Ramos (cell line): ENCODE measurements around the gene ACADS.

Source experiments
- in situ Hi-C: fragments of 300-500 bp; cut with MboI; formaldehyde crosslinking; loops from one replicate; pipeline ENCODE4 v1.14.3; 2022; ENCODE audit warnings: low sequenced_read_pairs; ENCODE audit not compliant: unreplicated experiment

Gene ACADS, protein sequence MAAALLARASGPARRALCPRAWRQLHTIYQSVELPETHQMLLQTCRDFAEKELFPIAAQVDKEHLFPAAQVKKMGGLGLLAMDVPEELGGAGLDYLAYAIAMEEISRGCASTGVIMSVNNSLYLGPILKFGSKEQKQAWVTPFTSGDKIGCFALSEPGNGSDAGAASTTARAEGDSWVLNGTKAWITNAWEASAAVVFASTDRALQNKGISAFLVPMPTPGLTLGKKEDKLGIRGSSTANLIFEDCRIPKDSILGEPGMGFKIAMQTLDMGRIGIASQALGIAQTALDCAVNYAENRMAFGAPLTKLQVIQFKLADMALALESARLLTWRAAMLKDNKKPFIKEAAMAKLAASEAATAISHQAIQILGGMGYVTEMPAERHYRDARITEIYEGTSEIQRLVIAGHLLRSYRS

GRCh38 chr12:120725659-120726509, at the start of gene ACADS:
Gene ACADS (plus strand): TSS chr12:120725826. CDS start chr12:120725886, 60 bp downstream.
- in situ Hi-C loops, result no loop called here

DNA sequence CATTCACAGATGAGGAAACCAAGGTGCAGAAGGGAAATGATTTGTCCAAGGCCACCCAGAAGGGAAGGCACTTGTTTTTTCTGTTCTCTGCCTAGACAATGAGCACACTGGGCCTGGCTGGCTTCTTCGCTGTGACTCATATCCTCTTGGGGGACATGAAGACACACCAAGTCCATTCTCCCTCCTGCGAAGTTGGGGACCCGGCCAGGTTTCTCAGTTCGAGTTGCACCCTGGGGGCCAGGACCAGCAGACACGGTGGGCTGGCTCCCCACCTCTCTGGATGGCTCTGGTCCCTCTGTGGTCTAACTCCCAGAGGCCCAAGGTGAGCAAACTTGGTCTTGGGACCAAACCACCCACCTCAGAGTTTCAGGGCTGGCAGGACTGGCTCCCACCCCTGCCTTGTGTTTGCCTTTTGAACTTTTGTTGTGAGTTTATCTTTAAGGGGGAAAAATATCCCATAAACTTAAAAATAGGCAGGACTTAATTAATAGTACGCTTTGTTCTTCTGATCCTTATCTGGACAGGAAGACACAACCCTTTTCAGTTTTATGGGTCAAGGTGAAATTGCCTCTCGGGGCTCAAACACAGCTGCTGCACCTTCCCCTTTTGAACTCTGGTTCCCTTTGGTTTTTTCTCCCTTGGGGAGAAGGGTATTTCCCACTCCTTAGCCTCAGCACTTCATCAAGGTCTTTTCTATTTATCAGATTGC, 47.7 kb upstream of the ACADS start:
- in situ Hi-C loops, result no loop called here

DNA sequence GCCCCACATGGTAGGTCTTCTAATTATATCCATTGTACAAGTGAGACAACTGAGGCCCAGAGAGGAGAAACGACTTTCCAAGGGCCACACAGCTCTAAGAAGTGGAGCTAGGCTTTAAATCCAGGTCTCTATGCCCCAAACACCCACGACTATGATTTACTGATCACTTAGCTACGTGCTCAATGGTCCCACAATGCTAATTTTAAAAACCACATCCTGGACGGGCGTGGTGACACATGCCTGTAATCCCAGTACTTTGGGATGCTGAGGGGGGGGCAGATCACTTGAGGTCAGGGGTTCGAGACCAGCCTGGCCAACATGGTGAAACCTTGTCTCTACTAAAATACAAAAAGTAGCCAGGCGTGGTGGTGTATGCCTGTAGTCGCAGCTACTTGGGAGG, 47.1 kb upstream of the ACADS start:
- in situ Hi-C loops, result no loop called here

DNA sequence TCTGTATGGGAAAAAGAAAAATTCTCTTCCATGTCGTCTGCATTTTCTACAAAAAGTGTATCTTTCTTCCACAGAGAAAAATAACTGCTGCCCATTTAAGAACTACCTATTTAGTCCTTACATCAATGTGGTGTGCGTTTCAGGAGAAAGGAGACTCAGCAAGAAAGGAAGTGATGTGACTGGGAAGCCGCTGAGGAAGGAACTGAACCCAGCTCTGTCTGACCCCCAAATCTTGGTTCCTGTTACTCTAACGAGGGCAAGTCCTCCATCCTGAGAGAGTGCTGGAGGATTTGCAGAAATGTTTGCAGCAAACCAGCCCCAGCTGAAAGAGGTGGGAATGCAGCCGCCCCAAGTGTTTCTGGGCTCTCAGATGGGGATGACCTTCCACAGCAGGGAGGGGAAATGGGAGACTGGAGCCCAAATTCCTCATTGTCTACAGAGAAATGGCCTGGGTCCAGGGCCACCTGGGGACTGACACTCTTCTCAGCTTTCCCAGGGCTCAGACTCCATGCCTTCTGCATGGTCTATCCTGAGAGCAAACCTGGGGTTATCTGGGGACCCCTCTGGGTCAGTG, 45.4 kb upstream of the ACADS start:
- in situ Hi-C loops, result no loop called here

- in situ Hi-C loops, result no loop called here
Measured at GRCh38 chr12:120684523-120684932, 41.1 kb upstream of the ACADS start.

DNA sequence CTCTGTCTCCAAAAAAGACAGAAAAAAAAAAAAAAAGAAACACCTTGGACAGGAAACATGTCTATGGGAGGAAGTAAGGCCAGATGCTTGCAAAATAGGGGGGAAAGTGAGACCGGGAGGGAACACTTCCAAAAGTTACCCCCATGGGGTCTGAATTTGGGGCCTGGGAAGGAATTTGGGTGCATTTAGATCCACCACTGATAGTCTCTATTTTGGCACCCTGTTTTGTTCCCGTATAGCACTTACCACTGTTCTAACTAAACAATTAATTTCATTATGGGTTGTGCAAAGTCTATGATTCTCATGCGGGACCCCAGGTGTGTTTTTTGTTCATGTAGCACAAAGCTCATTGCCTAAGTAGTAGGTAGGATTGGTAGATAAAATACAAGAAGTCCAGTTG, 40.1 kb upstream of the ACADS start:
- in situ Hi-C loops, result no loop called here

DNA sequence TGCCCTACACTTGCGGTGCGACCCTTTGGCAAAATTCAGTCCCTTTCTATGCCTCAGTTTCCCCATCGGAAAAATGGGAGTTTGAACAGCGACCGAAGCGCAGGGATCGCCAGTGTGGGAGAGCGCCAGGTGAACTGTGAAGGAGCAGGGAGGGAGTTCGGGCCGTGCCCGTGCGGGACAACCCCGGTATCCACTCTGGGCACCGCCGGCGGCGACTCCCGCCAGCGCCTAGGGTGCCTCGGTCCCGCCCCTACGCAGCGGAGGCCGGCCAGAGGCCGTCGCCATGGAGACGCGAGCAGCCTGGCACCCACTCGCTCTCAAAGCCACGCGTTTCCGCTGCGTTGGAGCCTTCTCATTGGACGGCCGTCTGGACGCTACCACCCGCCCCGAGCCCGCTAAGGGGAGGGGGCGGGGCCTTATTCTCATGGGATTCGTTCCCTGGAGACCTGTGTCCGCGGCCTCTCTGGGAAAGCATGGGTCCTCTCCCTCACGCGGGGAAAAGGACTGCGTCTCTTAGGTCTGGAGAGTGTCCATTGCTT, 39.4 kb upstream of the ACADS start:
- in situ Hi-C loops, result no loop called here

DNA sequence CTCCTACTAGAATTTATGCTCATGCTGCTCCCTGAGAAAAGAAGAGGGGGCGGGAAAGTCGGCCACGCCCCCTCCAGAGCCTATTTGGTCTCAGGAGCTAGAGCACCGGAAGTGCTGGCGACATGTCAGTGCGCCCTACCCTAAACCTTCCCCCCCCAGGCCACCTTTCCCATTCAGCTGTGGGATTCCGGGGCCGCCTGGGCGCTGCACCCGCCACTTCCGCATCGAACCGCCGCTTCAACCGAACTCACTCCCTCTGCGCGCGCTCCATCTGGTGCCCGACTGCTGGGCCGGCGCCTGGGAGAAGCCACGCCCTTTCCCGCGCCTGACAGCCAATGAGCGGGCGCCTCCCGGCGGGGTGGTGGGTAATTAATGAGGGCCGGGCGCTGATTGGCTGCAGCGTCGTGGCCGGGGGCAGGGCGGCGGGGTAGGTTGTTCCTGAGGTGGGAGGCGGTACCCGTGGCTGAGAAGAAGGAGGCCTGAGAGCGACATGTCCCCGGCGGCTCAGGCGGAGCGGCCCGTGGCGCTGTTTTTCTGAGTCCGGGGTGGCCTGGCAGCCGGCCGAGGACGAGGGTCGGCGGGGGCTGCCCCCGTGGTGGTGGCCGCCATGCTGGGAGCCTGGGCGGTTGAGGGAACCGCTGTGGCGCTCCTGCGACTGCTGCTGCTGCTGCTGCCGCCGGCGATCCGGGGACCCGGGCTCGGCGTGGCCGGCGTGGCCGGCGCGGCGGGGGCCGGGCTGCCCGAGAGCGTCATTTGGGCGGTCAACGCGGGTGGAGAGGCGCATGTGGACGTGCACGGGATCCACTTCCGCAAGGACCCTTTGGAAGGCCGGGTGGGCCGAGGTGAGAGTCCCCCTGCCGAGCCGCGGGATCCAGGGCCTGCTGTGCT, 38.7 kb upstream of the ACADS start, which contains the start of gene MLEC:
TSS of gene MLEC (plus strand) at position 460 of the 888 bp plus-strand sequence. CDS start at position 608, 148 bp downstream.
- in situ Hi-C loops, result no loop called here

GRCh38 chr12:120687578-120688289, 37.9 kb upstream of the ACADS start:
- in situ Hi-C loops, result no loop called here

DNA sequence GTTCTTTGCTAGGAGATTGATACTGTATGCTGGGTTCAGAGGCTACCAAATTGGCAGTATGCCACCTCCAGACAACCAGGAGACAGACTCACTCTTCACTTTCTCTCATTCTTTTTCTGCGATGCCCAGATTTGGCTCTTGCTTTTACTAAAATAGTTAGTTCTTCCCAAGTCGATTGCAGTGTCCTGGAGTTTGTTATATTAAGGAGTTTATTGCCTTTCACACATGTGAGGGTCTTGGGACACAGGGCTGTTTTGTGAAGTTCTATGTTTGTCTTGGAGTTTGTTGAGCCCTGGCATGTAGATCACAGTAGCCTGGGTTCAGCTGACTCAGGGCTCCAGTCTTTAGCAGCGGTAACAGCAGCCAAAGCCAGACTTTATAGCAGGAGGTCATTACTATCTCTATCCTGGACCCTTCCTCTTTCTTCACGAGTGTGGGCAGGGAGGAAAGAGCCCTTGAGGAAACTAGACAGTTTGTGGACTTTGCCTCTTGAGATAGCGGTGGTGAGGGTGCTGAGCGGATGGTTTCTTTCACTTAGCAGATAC, 37.0 kb upstream of the ACADS start:
- in situ Hi-C loops, result no loop called here

- in situ Hi-C loops, result no loop called here
Measured at GRCh38 chr12:120689397-120690082, 36.1 kb upstream of the ACADS start.

- in situ Hi-C loops, result no loop called here
Measured at GRCh38 chr12:120690083-120690450, 35.6 kb upstream of the ACADS start.

DNA sequence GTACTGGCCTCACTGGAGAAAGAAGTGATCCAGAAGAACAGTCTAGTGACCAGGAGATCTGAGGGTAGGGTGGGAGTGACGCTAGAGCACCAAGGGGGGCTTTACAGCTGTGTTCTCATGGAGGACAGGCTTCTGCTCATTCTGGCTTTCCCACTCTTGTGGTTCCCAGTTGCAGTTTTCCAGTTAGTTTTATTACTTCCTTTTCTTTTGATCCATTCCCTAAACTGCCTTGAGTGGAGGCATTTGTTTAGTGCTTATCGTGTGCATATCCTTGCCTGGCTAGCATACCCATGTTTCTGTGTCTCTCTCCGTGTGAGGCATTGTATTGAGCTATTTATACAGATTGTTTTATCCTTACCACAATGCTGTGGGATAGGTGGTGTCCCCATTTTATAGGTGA, 34.6 kb upstream of the ACADS start:
- in situ Hi-C loops, result no loop called here

GRCh38 chr12:120692524-120693033, 33.0 kb upstream of the ACADS start:
- in situ Hi-C loops, result no loop called here

DNA sequence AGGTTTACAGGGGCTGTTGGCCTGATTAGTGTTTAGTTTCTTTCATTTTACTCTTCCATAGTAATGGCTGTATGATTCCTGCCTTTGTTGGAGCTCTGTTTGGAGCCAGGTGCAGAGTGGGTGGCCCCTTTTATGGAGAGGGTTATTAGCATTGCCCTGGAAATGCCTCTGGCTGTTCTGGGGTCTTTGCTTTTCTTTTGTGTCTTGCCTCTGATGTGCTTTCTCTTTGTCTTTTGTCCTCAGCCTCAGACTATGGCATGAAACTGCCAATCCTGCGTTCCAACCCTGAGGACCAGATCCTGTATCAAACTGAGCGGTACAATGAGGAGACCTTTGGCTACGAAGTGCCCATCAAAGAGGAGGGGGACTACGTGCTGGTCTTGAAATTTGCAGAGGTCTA, 31.8 kb upstream of the ACADS start:
- in situ Hi-C loops, result no loop called here

- in situ Hi-C loops, result no loop called here
Measured at GRCh38 chr12:120696626-120697025, 29.0 kb upstream of the ACADS start.

DNA sequence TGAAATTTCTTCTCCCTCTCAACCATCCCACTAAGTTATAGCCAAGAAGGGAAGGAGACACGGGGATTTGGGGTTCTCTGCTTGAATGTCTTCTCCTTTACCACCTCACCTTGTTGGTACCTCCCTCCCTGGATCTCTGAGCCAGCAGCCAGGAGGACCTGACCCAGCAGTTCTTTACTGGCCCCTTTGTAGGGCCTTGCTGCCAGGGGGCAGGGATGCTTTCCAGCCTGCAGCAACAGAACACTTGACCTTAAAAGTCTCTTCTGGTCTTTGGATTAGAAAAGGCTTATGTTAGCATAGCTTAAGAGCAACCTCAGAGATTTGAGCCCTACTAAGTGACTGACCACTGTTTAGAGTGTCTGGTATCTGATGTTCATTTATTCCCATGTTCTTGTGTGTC, 28.3 kb upstream of the ACADS start:
- in situ Hi-C loops, result no loop called here
